SK-N-SH (cell line): ENCODE results near the gene BAIAP2. TPM values are rescaled to one million over a fixed set of nuclear protein-coding genes. Genes with fewer than 3 reads are reported as not detected.
"Not testable (repeated sequence)": the region's sequence is repeated elsewhere in the genome, so short reads cannot be mapped to it uniquely, and the experiment has no call there.

Experiments
- CTCF ChIA-PET: fragments of 300-600, 350-600 bp; formaldehyde crosslinking; extraction: SDS; loops from one replicate; lab custom pipeline; 2021; lab: Yijun Ruan, JAX
- POLR2A ChIA-PET: fragments of 350-600 bp; sonication (Branson Sonifier 250); formaldehyde crosslinking; extraction: SDS; loops from one replicate; lab custom pipeline; 2020; ENCODE audit warnings: antibody characterized with exemption, inconsistent platforms; lab: Yijun Ruan, JAX
- DNase-seq: peaks from one replicate; pipeline ENCODE4 v3.0.0; 2012
- H2AFZ ChIP-seq: fragments of 200-600 bp; sonication (generic); 2 replicates; pipeline ENCODE4 v1.8.1; 2016; ENCODE audit warnings: antibody characterized with exemption, mild to moderate bottlenecking, low read depth
- H3F3A ChIP-seq: fragments of 200-600 bp; sonication (generic); replicated peaks from 2 replicates; pipeline ENCODE3; 2016; ENCODE audit warnings: antibody characterized with exemption, mild to moderate bottlenecking; ENCODE audit not compliant: insufficient read depth
- H3K27ac ChIP-seq, 2 experiments: fragments of 200-500 bp in 1 of 2; fragments of 200-600 bp in 1 of 2; sonication (Bioruptor generic) in 1 of 2; sonication (generic), shearing (Covaris generic) in 1 of 2; 2 replicates each; pipeline versions ENCODE4 v1.5.1 to v1.6.1; 2014 to 2016; ENCODE audit warnings: low read depth in 2 of 2, inconsistent platforms in 1 of 2, low read length in 1 of 2, mild to moderate bottlenecking in 1 of 2, mixed read lengths in 1 of 2
- H3K27me3 ChIP-seq: fragments of 200-600 bp; sonication (generic), shearing (Covaris generic); 2 replicates; pipeline ENCODE4 v1.6.1; 2016; ENCODE audit warnings: mixed run types; ENCODE audit not compliant: insufficient read depth
- H3K36me3 ChIP-seq, 2 experiments: fragments of 200-500 bp in 1 of 2; fragments of 200-600 bp in 1 of 2; sonication (Bioruptor generic) in 1 of 2; sonication (generic) in 1 of 2; replicated peaks in 1 of 2; 2 replicates each; pipeline versions ENCODE3 to v1.5.1; 2014 to 2016; ENCODE audit warnings: low read length in 1 of 2, mild to moderate bottlenecking in 1 of 2; ENCODE audit not compliant: insufficient read depth in 2 of 2, control insufficient read depth in 1 of 2
- H3K4me1 ChIP-seq, 2 experiments: fragments of 200-500 bp in 1 of 2; fragments of 200-600 bp in 1 of 2; sonication (Bioruptor generic) in 1 of 2; sonication (generic), shearing (Covaris generic) in 1 of 2; 2 replicates each; pipeline versions ENCODE4 v1.5.1 to v1.6.1; 2014 to 2016; ENCODE audit warnings: low read depth in 1 of 2, low read length in 1 of 2, mixed run types in 1 of 2; ENCODE audit not compliant: insufficient read depth in 2 of 2, control insufficient read depth in 1 of 2
- H3K4me2 ChIP-seq: fragments of 200-600 bp; sonication (generic), shearing (Covaris generic); 2 replicates; pipeline ENCODE4 v1.6.1; 2017; ENCODE audit warnings: mixed run types
- H3K4me3 ChIP-seq, 2 experiments: fragments of 200-500 bp in 1 of 2; fragments of 200-600 bp in 1 of 2; sonication (Bioruptor generic) in 1 of 2; sonication (generic), shearing (Covaris generic) in 1 of 2; 2 replicates each; pipeline versions ENCODE4 v1.5.1 to v1.8.1; 2014 to 2016; ENCODE audit warnings: low read depth in 2 of 2, inconsistent platforms in 1 of 2, low read length in 1 of 2, mild to moderate bottlenecking in 1 of 2, mixed read lengths in 1 of 2, moderate library complexity in 1 of 2
- H3K79me2 ChIP-seq: fragments of 200-600 bp; sonication (generic); 2 replicates; pipeline ENCODE4 v1.8.1; 2017; ENCODE audit warnings: mild to moderate bottlenecking; ENCODE audit not compliant: insufficient read depth
- H3K9ac ChIP-seq: fragments of 200-600 bp; sonication (generic); 2 replicates; pipeline ENCODE4 v1.6.1; 2017; ENCODE audit warnings: mixed run types
- H3K9me2 ChIP-seq: fragments of 200-600 bp; sonication (generic); 2 replicates; pipeline ENCODE4 v1.6.1; 2017; ENCODE audit warnings: mixed run types
- H3K9me3 ChIP-seq: fragments of 200-600 bp; sonication (generic); 2 replicates; pipeline ENCODE4 v1.6.1; 2017; ENCODE audit warnings: mixed run types, mild to moderate bottlenecking, moderate library complexity
- H4K20me1 ChIP-seq: fragments of 200-600 bp; sonication (generic); 2 replicates; pipeline ENCODE4 v1.6.1; 2017; ENCODE audit warnings: mild to moderate bottlenecking, mixed run types; ENCODE audit not compliant: insufficient read depth
- ELF1 ChIP-seq: IDR thresholded peaks from 2 replicates; pipeline ENCODE4 v1.4.0; 2012
- EP300 ChIP-seq, 2 experiments: IDR thresholded peaks; 2 replicates each; pipeline versions ENCODE4 v1.4.0 to v1.6.1; 2012; ENCODE audit warnings: borderline replicate concordance in 1 of 2, low read depth in 1 of 2, low read length in 1 of 2
- FOSL2 ChIP-seq: IDR thresholded peaks from 2 replicates; pipeline ENCODE4 v1.4.0; 2012; ENCODE audit warnings: low read depth, mild to moderate bottlenecking, moderate library complexity, borderline replicate concordance
- FOXM1 ChIP-seq: IDR thresholded peaks from 2 replicates; pipeline ENCODE4 v1.4.0; 2012; ENCODE audit warnings: low read depth, mild to moderate bottlenecking
- NRF1 ChIP-seq: IDR thresholded peaks from 2 replicates; pipeline ENCODE4 v1.6.1; 2012; ENCODE audit warnings: low read depth, mild to moderate bottlenecking, low read length
- PBX3 ChIP-seq: IDR thresholded peaks from 2 replicates; pipeline ENCODE4; 2012
- RAD21 ChIP-seq: IDR thresholded peaks from 2 replicates; pipeline ENCODE4 v1.6.1; 2012; ENCODE audit warnings: mild to moderate bottlenecking, low read length
- RXRA ChIP-seq: IDR thresholded peaks from 2 replicates; pipeline ENCODE4 v1.4.0; 2012; ENCODE audit warnings: low read depth, mild to moderate bottlenecking, borderline replicate concordance
- SIN3A ChIP-seq: IDR thresholded peaks from 2 replicates; pipeline ENCODE4 v1.6.1; 2012; ENCODE audit warnings: low read depth, mild to moderate bottlenecking, low read length, moderate library complexity, borderline replicate concordance
- SMC3 ChIP-seq: IDR thresholded peaks from 2 replicates; pipeline ENCODE4 v1.6.1; 2012; ENCODE audit warnings: low read depth, low read length, improper control_type of control experiment
- TAF1 ChIP-seq: IDR thresholded peaks from 2 replicates; pipeline ENCODE4 v1.6.1; 2012; ENCODE audit warnings: low read depth, mild to moderate bottlenecking, low read length, moderate library complexity, borderline replicate concordance
- USF2 ChIP-seq: fragments of 150-350 bp; IDR thresholded peaks from 2 replicates; pipeline ENCODE4 v1.6.1; 2017; ENCODE audit warnings: antibody characterized with exemption, low read length, low read depth, borderline replicate concordance
- WGBS: methylation state at CpG from one replicate; pipeline ENCODE4 v1.1.6; 2017; ENCODE audit warnings: low lambda C conversion rate; 5-methylcytosine and 5-hydroxymethylcytosine counted together
- polyA plus RNA-seq, 3 experiments: library from polyadenylated mRNA; depleted of rRNA; stranded (reverse); fragments of >200 nt; gene quantifications; 2 replicates each; pipeline ENCODE4 v1.2.3, GENCODE V29; 2012

Gene BAIAP2
- polyA plus RNA-seq, 1 of the 3 experiments (the other 2 are of a cell fraction), result 19.8 TPM

GRCh38 chr17:81016575-81016974 is 18.4 kb upstream of the BAIAP2 start:
- no peak for DNase-seq
- no peaks in the 10 kb centered on the region for H3K9me3 ChIP-seq
- no peaks in the 10 kb centered on the region for H3K79me2 ChIP-seq
- H3F3A ChIP-seq, result no peaks in the 10 kb centered on the region
- peaks cover 10% of the 10 kb centered on the region for H3K27me3 ChIP-seq
- no peak overlapping the region for H2AFZ ChIP-seq
- no peak for TF ChIP-seq USF2
- no peak for TF ChIP-seq FOXM1
- TF ChIP-seq SMC3, result no peak
- no peak for TF ChIP-seq PBX3
- no peak for TF ChIP-seq TAF1
- no peak for TF ChIP-seq FOSL2
- TF ChIP-seq NRF1, result no peak
- TF ChIP-seq SIN3A, result no peak
- no peak for TF ChIP-seq EP300 (IDR thresholded peaks at IDR 0.05; ENCODE audit: borderline replicate concordance in 1 of 2, low read depth in 1 of 2, low read length in 1 of 2)
- TF ChIP-seq ELF1, result no peak
- no peak for TF ChIP-seq RXRA
- TF ChIP-seq RAD21, result no peak
- H3K36me3 ChIP-seq, result no peaks in the 10 kb centered on the region
- H4K20me1 ChIP-seq, result no peaks in the 10 kb centered on the region
- no peak overlapping the region for H3K4me3 ChIP-seq
- H3K4me1 ChIP-seq, result peaks cover 0 to 9% of the 10 kb centered on the region in 2 experiments; a peak in 1 of 4 replicates
- ChIA-PET CTCF (interaction anchor here (1.2 to 19.0 kb wide), 2 partner anchors 83 to 184 kb away, joined by 3 to 668 read pairs; no protein-coding TSS in a partner anchor), POLR2A (no interaction called here)
- H3K9me2 ChIP-seq, result no peaks in the 10 kb centered on the region
- H3K4me2 ChIP-seq, result no peak overlapping the region
- no peak overlapping the region for H3K9ac ChIP-seq
- H3K27ac ChIP-seq, result no peak overlapping the region
- 48% methylated on average over 2 of the region's 2 CpGs for WGBS

- DNase-seq, POLR2A ChIA-PET, H3K36me3 ChIP-seq, H2AFZ ChIP-seq, H3F3A ChIP-seq, H3K9me2 ChIP-seq, H4K20me1 ChIP-seq, H3K4me2 ChIP-seq, H3K9me3 ChIP-seq, H3K9ac ChIP-seq, H3K27ac ChIP-seq, H3K4me3 ChIP-seq, H3K79me2 ChIP-seq: not testable (repeated sequence)
- Histone ChIP-seq H3K4me1 (peaks cover 0 to 11% of the 10 kb centered on the region in 2 experiments; a peak in 1 of 4 replicates), H3K27me3 (peaks cover 10% of the 10 kb centered on the region)
- WGBS, result 51% methylated on average over 4 of the region's 4 CpGs
- CTCF ChIA-PET, result interaction anchor here (1.2 to 19.0 kb wide), 2 partner anchors 83 to 183 kb away, joined by 3 to 668 read pairs; no protein-coding TSS in a partner anchor
Measured at GRCh38 chr17:81017330-81017729, 17.6 kb upstream of the BAIAP2 start.
